Measurements from ENCODE around the gene RIMS1. TPM values are rescaled to one million over a fixed set of nuclear protein-coding genes. Genes with fewer than 3 reads are reported as not detected.
"Not testable (repeated sequence)": the region's sequence is repeated elsewhere in the genome, so short reads cannot be mapped to it uniquely, and the experiment has no call there.

Gene RIMS1
- total RNA-seq, 1 experiment from 2014 or later = not detected

DNA sequence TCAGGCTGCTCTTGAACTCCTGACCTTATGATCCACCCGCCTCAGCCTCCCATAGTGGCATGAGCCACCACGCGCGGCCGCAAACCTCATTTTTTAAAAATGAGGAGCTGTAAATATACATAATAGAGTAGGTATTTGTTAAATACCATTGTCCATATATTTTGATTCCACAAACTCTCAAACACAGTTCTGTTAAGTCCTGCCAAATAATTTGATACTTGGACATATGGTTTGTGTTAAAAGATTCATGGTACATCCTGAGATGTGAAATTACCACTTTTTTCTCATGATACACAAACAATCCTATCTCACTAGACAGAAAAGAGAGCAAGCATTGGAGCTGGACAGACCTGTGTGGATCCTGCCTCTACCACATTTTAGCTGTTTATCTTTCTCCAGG, 401.5 kb downstream of the RIMS1 start:
- DNase-seq (ENCODE audit: low spot score) = no peak
- in situ Hi-C loops (cut with HindIII; ENCODE audit: low sequenced_read_pairs) = no loop called here

GRCh38 chr6:72288592-72288991, 402.2 kb downstream of the RIMS1 start:
- no peak for DNase-seq (ENCODE audit: low spot score)
- in situ Hi-C loops (cut with HindIII; ENCODE audit: low sequenced_read_pairs) = no loop called here

GRCh38 chr6:72290620-72291019, 404.3 kb downstream of the RIMS1 start:
- no peak for DNase-seq (ENCODE audit: low spot score)
- in situ Hi-C loops (cut with HindIII; ENCODE audit: low sequenced_read_pairs) = no loop called here

GRCh38 chr6:72296375-72296774, 410.0 kb downstream of the RIMS1 start:
- DNase-seq (ENCODE audit: low spot score) = no peak
- in situ Hi-C loops (cut with HindIII; ENCODE audit: low sequenced_read_pairs) = no loop called here

GRCh38 chr6:72305971-72306370, 419.6 kb downstream of the RIMS1 start:
- in situ Hi-C loops (cut with HindIII; ENCODE audit: low sequenced_read_pairs) = no loop called here
- no peak for DNase-seq (ENCODE audit: low spot score)

DNA sequence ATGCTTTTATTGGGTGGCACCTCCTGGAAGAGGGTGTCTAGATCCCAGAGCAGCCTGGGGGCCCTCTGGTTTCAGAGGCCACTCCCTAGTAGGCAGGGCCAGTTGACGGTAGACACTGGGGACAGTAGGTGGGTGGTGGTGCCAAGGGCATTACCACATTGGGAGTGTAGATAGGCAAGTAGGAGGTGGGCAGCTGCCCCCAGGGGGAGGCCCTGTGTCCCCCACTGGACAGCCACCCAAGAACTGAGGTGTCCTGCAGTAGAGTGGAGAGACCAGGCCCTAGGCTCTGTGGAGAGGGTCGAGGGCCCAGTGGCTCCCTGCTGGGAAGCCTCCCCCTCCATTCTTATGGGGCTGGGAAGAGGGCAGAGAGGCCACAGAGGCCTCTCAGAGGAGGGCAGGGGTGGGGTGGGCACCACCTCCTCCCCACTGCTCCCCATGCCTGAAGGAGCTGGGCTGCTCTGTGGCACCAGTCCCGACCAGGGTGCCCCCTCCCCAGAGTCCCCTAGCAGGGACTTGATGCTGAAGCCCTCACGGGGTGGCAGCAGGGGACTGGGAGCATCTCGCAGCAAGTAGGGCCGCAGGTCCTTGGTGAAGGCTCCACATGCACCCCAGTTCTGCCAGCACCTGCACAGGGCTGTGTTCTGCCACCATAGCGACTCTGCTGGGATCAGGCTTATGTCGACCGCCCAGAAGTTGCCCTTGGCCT, 430.5 kb downstream of the RIMS1 start:
- DNase-seq (ENCODE audit: low spot score) = no peak
- in situ Hi-C loops (cut with HindIII; ENCODE audit: low sequenced_read_pairs) = no loop called here

GRCh38 chr6:72321788-72322187, 435.4 kb downstream of the RIMS1 start:
- in situ Hi-C loops (cut with HindIII; ENCODE audit: low sequenced_read_pairs) = no loop called here

GRCh38 chr6:72322771-72323170, 436.4 kb downstream of the RIMS1 start:
- DNase-seq (ENCODE audit: low spot score) = no peak

More at GRCh38 chr6:72321788-72322187, 435.4 kb downstream of the RIMS1 start:
- DNase-seq (ENCODE audit: low spot score) = no peak

DNA sequence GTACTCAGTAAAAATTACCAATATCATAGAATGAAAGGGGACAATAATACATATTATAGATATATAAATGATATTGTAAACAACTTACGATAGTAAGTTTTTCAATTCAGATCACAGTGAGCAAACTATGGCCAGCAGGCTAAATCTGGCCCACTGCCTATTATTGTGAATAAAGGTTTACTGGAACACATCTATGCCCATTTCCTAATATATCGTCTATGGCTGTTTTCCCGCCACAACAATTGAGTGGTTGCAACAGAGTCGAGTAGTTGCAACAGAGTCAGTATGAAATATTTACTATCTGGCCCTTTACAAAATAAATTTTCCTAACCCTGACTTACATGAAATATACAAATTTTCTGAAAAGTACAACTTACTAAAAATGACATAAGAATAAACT, 438.2 kb downstream of the RIMS1 start:
- no peak for DNase-seq (ENCODE audit: low spot score)
- in situ Hi-C loops (cut with HindIII; ENCODE audit: low sequenced_read_pairs) = no loop called here

More at GRCh38 chr6:72322771-72323170, 436.4 kb downstream of the RIMS1 start:
- in situ Hi-C loops (cut with HindIII; ENCODE audit: low sequenced_read_pairs) = no loop called here

GRCh38 chr6:72328775-72329174, 442.4 kb downstream of the RIMS1 start:
- DNase-seq (ENCODE audit: low spot score) = no peak
- in situ Hi-C loops (cut with HindIII; ENCODE audit: low sequenced_read_pairs) = no loop called here

- in situ Hi-C loops (cut with HindIII; ENCODE audit: low sequenced_read_pairs); DNase-seq (ENCODE audit: low spot score): not testable (repeated sequence)
These were observed 448.9 kb downstream of the RIMS1 start for GRCh38 chr6:72335203-72335602.

GRCh38 chr6:72348926-72349325, 462.6 kb downstream of the RIMS1 start:
- in situ Hi-C loops (cut with HindIII; ENCODE audit: low sequenced_read_pairs) = no loop called here
- peak; percentile 41 for DNase-seq (ENCODE audit: low spot score)

DNA sequence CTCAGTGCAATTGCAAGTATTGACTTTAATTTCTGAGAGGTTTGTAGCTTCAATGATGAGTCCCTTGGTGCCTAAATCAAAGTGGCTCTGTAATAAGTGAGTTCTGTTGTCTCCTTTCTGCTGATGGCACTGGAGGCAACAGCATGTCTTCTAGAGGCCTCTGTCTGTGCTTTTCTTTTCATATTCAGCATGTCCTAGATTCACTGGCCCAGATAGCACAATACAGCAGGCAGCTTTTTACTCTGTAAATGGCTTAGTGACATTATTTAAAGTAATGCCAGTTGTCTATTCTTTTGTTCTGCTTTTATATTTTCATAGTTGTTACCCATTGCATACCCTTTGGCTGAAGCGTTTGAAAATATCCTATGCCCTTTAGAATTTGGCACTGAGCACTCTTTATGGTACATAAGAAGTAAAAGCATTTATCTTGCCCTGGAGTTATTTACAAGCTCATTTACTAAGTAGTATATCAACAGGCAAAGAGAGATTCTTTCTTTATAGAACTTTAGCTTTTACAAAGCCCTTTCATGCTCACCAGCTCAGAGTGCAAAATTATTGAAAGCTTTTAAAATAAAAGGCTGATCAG, 464.0 kb downstream of the RIMS1 start:
- in situ Hi-C loops (cut with HindIII; ENCODE audit: low sequenced_read_pairs) = no loop called here
- peak; percentile 63 for DNase-seq (ENCODE audit: low spot score)

DNA sequence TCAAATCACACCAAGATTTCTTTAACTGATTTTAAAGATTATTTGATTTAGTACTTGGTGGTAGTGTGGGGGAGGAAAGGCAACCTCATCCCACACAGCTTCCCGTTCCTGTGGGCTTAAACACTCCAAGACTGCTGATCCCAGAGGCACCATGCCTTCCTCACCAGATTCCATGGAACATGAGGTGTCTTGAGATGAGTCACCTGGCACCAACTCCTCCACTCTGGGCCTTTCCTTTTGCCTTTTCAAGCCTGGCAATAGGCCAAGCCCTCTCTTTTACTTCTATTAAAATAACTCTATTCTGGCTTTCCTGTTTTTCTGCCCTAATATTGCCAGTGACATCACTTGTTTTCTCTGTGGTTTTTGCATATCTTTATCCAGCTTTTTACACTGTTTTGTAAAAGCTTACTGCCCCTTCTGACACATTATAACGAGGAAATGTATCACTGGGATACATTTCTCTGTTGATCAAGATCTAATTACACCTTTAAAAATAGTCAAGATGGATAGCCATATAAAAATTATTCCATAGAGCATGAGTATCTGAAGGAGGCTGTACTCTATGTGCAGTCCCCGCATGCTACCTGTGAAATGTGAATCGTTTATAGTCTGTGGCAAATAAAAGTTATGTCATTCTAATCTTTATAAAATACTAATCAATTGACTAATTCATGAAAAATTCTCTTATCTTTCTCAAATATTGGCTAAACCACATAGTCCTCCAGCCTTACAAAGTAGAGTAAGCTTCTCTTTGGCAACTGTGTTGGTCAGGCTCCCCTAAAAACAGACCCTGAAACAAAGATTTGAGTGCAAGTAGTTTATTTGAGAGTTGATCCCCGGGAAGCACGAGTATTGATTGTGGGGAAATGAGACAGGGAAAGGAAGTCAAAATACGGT, 477.7 kb downstream of the RIMS1 start:
- DNase-seq (ENCODE audit: low spot score) = peak; percentile 50

GRCh38 chr6:72365773-72366172, 479.4 kb downstream of the RIMS1 start:
- DNase-seq (ENCODE audit: low spot score) = no peak
- in situ Hi-C loops (cut with HindIII; ENCODE audit: low sequenced_read_pairs) = no loop called here

More for the DNA sequence above, 477.7 kb downstream of the RIMS1 start:
- in situ Hi-C loops (cut with HindIII; ENCODE audit: low sequenced_read_pairs) = no loop called here

- in situ Hi-C loops (cut with HindIII; ENCODE audit: low sequenced_read_pairs) = no loop called here
- no peak for DNase-seq (ENCODE audit: low spot score)
These were observed 481.1 kb downstream of the RIMS1 start for GRCh38 chr6:72367439-72367838.

GRCh38 chr6:72371473-72371872, 485.1 kb downstream of the RIMS1 start:
- DNase-seq (ENCODE audit: low spot score) = no peak
- in situ Hi-C loops (cut with HindIII; ENCODE audit: low sequenced_read_pairs) = no loop called here

DNA sequence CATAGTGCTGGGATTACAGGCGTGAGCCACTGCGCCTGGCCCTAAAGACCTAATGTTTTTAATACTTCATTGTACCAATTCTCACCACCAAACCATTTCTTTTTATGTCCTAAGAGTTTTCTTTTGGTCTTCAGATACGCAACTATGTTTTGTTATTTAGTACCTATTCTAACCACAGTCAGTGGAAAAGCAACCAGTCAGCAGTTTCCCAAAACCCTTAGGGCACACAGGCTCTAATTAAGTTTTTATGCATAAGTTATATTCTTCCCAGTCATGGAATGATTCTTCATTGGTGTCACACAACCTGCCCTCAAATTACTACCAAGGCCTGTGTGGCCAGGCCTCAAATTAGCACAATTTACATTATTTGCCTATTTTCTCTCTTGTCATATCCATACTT, 487.8 kb downstream of the RIMS1 start:
- no peak for DNase-seq (ENCODE audit: low spot score)
- in situ Hi-C loops (cut with HindIII; ENCODE audit: low sequenced_read_pairs) = no loop called here

DNA sequence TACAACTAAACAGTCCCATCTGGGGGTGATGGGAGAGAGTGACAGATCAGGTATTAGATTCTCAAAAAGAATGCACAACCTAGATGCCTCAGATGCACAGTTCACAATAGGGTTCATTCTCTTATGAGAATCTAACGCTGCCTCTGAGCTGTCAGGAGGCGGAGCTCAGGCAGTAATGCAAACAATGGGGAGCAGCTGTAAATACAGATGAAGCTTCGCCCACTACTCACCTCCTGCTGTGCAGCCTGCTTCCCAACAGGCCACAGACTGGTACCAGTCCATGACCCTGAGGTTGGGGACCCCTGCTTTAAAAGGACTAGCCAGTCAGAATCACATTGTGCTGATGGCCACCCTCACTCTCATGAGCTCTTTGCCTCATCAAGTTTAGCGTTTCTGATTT, 488.5 kb downstream of the RIMS1 start:
- no peak for DNase-seq (ENCODE audit: low spot score)
- in situ Hi-C loops (cut with HindIII; ENCODE audit: low sequenced_read_pairs) = no loop called here

GRCh38 chr6:72376736-72377135, 490.4 kb downstream of the RIMS1 start:
- DNase-seq (ENCODE audit: low spot score) = no peak
- in situ Hi-C loops (cut with HindIII; ENCODE audit: low sequenced_read_pairs) = no loop called here
